Ascending aorta (tissue), 2 donors: ENCODE results near the gene SOAT2. TPM values are rescaled to one million over a fixed set of nuclear protein-coding genes. Genes with fewer than 3 reads are reported as not detected.

Source experiments
- DNase-seq, 2 donors: peaks; one replicate each; pipeline ENCODE4 v3.0.0-alpha.2; 2019; ENCODE audit warnings: low spot score in 2 of 2
- H3K27ac ChIP-seq, 2 donors: fragments of 200-600 bp; sonication (generic); one replicate each; pipeline ENCODE4 v1.5.1; 2016 to 2017; ENCODE audit warnings: mild to moderate bottlenecking in 1 of 2
- H3K27me3 ChIP-seq: fragments of 200-600 bp; sonication (generic); one replicate; pipeline ENCODE4 v1.5.1; 2017
- H3K36me3 ChIP-seq, 2 donors: fragments of 200-600 bp; sonication (generic); one replicate each; pipeline ENCODE4 v1.5.1; 2016
- H3K4me1 ChIP-seq, 2 donors: fragments of 200-600 bp; sonication (generic); one replicate each; pipeline ENCODE4 v1.5.1; 2016 to 2017; ENCODE audit warnings: mild to moderate bottlenecking in 1 of 2
- H3K4me3 ChIP-seq, 2 donors: fragments of 200-600 bp; sonication (generic); one replicate each; pipeline ENCODE4 v1.5.1; 2016 to 2017; ENCODE audit warnings: mild to moderate bottlenecking in 1 of 2
- H3K9me3 ChIP-seq, 2 donors: fragments of 200-600 bp; sonication (generic); one replicate each; pipeline ENCODE4 v1.5.1; 2016
- intact Hi-C: fragments of 100-400 bp; cut with DNase I; formaldehyde crosslinking; loops from one replicate; pipeline ENCODE4 v1.15.1; 2023
- total RNA-seq: library from RNA; depleted of rRNA; stranded (reverse); fragments of >200 nt; gene quantifications from one replicate; pipeline ENCODE4 v1.1.0, GENCODE V29; 2016
- TF ChIP-seq, protein P1 (sequence below), 3 experiments: fragments of 200-600 bp in 2 of 3; fragments of 450-650 bp in 1 of 3; sonication (generic) in 2 of 3; IDR thresholded peaks; one replicate each; pipeline ENCODE4 v1.5.1; 2016 to 2019; ENCODE audit warnings: antibody characterized with exemption in 3 of 3, mild to moderate bottlenecking in 1 of 3, moderate library complexity in 1 of 3

SOAT2 gene
- total RNA-seq, 1 donor from 2014 or later = not detected

DNA sequence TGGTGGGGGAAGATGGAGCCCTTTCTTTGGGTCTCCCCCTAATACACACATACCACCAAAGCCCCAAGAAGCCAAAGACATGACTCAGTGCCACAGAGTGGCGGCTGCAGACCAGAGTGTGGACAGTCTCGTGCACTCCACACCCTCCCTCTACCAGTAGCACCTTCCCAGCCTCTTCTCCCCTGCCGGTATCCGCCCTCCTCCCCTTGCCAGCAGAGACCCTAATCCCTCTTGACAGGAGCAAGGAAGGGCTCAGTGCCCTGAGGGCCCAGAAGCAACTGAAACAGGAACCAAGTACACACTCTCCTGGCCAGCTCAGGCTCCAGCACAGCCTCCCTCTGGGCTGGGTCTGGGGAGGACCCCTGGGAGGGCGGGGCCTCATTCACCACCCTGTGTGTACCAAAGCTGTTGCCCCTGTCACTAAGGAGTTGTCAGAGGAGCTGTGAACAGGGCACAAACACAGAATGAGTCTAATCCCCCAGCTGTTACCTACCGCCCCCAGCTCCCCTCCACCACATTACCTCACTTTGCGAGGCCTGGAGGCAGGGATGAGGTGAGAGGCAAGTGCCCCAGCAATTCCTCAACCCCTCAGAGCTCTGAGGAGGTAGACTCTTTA lies 32.3 kb upstream of the SOAT2 start:
- intact Hi-C loops = no loop called here
- DNase-seq = peak in 1 of 2 donors; percentile 72
- Histone ChIP-seq H3K4me3 (peak overlapping the region in 1 of 2 donors; percentile 23), H3K27me3 (no peaks in the 10 kb centered on the region), H3K27ac (peak overlapping the region; percentile 83 to 95), H3K9me3 (no peaks in the 10 kb centered on the region), H3K4me1 (peaks cover 32 to 47% of the 10 kb centered on the region in 2 donors), H3K36me3 (peaks cover 27 to 38% of the 10 kb centered on the region in 2 donors)
- TF ChIP-seq, protein P1, sequence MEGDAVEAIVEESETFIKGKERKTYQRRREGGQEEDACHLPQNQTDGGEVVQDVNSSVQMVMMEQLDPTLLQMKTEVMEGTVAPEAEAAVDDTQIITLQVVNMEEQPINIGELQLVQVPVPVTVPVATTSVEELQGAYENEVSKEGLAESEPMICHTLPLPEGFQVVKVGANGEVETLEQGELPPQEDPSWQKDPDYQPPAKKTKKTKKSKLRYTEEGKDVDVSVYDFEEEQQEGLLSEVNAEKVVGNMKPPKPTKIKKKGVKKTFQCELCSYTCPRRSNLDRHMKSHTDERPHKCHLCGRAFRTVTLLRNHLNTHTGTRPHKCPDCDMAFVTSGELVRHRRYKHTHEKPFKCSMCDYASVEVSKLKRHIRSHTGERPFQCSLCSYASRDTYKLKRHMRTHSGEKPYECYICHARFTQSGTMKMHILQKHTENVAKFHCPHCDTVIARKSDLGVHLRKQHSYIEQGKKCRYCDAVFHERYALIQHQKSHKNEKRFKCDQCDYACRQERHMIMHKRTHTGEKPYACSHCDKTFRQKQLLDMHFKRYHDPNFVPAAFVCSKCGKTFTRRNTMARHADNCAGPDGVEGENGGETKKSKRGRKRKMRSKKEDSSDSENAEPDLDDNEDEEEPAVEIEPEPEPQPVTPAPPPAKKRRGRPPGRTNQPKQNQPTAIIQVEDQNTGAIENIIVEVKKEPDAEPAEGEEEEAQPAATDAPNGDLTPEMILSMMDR (IDR thresholded peaks at IDR 0.05) = no peak

DNA sequence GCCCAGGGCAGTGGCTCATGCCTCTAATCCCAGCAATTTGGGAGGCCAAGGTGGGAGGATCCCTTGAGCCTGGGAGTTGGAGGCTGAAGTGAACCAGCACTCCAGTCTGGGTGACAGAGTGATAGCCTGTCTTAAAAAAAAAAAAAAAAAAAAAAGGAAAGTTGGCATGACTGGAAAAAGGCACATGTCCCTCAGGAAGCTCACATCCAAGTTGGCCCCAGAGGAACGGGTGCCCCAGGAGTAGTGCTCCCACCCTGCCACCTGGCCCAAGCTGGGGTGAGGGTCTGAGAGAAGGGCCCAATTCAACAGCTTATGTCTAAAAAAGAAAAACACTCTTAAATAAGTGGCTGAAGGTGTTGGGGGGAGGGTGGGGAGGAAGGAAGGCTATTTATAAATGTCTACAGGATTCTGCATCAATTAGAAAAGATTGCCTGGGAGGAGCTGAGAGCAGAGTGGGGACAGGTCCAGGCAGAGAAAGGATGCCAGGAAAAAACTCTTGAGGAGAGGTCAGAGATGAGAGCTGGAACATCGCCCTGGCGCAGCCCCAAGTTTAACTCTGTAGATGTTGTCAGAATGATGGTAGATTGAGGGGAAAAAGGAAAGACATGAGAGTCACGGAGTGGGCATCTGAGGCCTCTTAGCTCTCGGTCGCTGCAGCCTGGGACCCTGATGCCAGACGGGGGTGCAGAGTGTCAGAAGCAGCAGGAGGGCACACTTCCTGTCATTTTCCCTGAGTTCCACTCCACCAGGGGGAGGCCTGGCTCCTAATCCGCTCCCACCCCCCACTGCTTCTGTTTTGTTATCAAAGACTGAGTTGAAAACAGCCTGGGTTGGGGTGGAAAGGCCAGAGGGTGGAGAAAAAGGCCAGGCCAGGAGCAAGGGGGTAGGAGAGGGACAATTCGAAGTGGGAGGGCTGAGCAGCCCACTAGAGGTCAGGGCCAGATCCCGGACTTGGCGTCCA lies 31.4 kb upstream of the SOAT2 start:
- intact Hi-C loops = no loop called here
- peaks cover 27 to 43% of the 10 kb centered on the region in 2 donors for H3K4me1 ChIP-seq
- H3K27ac ChIP-seq = peak overlapping the region; percentile 83 to 95

DNA sequence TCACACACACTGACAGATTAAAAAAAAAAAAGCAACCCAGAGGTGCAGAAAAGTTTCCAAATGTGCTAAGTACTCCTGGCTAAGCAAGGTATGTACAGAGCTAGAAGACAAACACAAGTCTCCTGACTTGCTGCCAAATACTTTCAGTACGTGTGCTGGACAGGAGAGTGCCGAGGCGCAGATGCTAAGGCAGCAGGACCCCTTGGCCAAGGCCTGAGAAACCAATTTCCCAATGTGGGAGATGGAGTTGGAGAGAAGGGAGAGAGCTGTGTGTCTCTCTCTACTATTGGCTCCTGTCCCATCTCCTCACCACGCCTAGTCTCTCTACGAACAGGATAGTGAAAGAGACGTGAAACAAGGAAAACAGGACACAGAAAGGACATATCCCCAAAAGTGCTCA lies 29.4 kb upstream of the SOAT2 start:
- H3K4me3 ChIP-seq = no peak overlapping the region
- TF ChIP-seq, protein P1 (IDR thresholded peaks at IDR 0.05) = no peak
- no peaks in the 10 kb centered on the region for H3K27me3 ChIP-seq
- H3K27ac ChIP-seq = peak overlapping the region; percentile 65 to 68
- H3K4me1 ChIP-seq = peaks cover 31 to 49% of the 10 kb centered on the region in 2 donors
- H3K36me3 ChIP-seq = peaks cover 29 to 33% of the 10 kb centered on the region in 2 donors
- no peaks in the 10 kb centered on the region for H3K9me3 ChIP-seq
- DNase-seq = no peak
- intact Hi-C loops = no loop called here

More for the DNA sequence above, 31.4 kb upstream of the SOAT2 start:
- TF ChIP-seq, protein P1 (IDR thresholded peaks at IDR 0.05) = no peak
- Histone ChIP-seq H3K36me3 (peaks cover 28 to 39% of the 10 kb centered on the region in 2 donors), H3K9me3 (no peaks in the 10 kb centered on the region), H3K4me3 (peak overlapping the region in 1 of 2 donors; percentile 23), H3K27me3 (no peaks in the 10 kb centered on the region)
- peak in 1 of 2 donors; percentile 87 for DNase-seq

DNA sequence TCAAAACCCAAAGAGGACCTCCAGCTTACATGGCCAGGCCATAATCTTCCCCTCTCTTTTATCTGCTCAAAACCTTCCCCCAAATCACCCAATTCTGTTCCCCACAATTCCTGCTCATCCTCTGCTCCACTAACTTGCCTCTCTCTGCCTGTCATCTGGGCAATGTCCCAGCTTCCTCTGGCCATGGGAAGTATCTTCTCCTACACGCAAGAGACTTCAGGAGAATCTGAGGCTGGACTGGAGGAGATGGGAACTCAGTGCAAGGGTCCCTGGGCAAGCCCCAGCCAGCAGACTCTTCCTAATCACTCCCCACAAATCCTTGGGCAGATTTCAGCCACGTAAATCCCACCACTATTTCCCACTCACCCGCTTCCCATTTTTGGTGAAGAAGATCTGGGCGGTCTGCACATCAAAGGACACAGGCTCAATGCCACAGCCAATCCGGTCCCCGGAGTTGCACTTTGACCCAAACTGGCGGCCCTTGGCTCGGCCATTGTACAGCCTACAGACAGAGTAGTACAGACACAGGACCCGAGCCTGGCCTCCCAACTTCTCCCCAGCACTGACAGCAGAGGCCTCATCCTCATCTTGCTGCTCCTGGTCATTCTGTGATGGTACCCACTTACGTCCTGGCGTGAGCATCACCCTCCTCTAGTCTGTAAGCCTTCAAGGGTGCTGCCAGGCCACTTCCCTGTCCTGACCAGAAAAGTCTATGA lies 28.8 kb upstream of the SOAT2 start:
- H3K36me3 ChIP-seq = peaks cover 29 to 33% of the 10 kb centered on the region in 2 donors
- no peak overlapping the region for H3K4me3 ChIP-seq
- TF ChIP-seq, protein P1 (IDR thresholded peaks at IDR 0.05) = no peak
- no peaks in the 10 kb centered on the region for H3K9me3 ChIP-seq
- H3K4me1 ChIP-seq = peaks cover 31 to 45% of the 10 kb centered on the region in 2 donors
- intact Hi-C loops = no loop called here
- DNase-seq = no peak
- H3K27me3 ChIP-seq = no peaks in the 10 kb centered on the region
- H3K27ac ChIP-seq = peak overlapping the region; percentile 65 to 68

DNA sequence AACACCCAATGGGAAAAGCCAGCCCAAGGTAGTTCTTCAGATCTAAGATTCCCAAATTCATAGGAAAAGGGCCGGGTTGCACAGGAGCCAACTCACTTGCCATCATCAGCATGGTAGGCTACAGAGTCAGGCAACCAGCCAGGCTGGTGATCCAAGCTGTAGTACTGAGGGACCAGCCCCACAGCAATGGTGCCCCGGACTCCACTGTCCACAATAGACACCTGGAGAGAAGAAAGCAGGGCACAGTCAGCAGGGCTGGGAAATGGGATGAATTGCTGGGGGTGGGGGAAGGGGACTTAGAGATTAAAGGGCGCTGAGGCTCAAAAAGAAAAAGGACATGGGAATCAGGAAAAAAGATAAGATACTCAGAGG lies 28.3 kb upstream of the SOAT2 start:
- DNase-seq = no peak
- peaks cover 31 to 39% of the 10 kb centered on the region in 2 donors for H3K4me1 ChIP-seq
- H3K27me3 ChIP-seq = no peaks in the 10 kb centered on the region
- peak overlapping the region; percentile 65 to 68 for H3K27ac ChIP-seq
- intact Hi-C loops = no loop called here
- H3K4me3 ChIP-seq = no peak overlapping the region
- H3K36me3 ChIP-seq = peaks cover 29 to 33% of the 10 kb centered on the region in 2 donors
- H3K9me3 ChIP-seq = no peaks in the 10 kb centered on the region
- TF ChIP-seq, protein P1 (IDR thresholded peaks at IDR 0.05) = no peak
